ENCODE data around the gene RECQL5. TPM values are rescaled to one million over a fixed set of nuclear protein-coding genes. Genes with fewer than 3 reads are reported as not detected.
"Not testable (repeated sequence)": the region's sequence is repeated elsewhere in the genome, so short reads cannot be mapped to it uniquely, and the experiment has no call there.

Gene RECQL5
- total RNA-seq, 1 donor from 2014 or later: 14.3 TPM

DNA sequence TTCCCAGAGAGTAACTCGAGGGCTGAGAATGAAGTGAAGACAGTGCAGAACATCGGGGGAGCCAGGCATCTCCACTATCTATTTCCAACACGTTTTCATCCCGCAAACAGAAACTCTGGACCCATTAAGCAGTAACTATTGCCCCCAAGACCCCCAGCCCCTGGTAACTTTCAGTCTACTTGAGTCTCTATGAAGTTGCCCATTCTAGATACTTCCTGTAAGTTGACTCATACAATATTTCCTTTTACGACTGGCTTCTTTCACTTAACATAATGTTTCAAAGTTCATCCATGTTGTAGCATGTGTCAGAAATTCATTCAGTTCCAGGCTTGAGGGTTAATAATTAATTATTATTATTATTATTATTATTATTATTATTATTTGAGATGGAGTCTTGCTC, 59.9 kb downstream of the RECQL5 start:
- ATAC-seq (no peak), DNase-seq (no peak)
- intact Hi-C loops (cut with micrococcal nuclease): no loop called here

DNA sequence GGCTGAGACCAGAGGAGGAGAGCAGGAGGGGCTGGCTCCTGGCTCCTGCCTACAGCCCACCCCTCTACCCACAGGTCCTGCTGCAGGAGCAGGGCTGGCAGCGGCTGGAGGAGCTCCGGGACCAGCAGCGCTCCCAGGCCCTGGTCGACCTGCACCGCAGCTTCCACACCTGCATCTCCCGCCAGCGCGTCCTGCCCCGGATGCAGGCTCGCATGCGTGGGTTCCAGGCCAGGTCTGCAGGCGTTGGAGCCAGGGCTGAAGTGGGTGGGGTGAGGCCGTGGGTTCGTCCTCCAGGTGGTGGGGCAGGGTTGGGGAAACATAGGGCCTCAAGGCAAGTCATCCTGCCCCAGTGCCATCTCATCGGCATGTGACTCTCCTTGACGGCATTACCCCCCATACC, 61.2 kb downstream of the RECQL5 start:
- ATAC-seq: no peak
- DNase-seq: no peak
- intact Hi-C loops (cut with micrococcal nuclease): no loop called here

GRCh38 chr17:75604034-75604695, 62.8 kb downstream of the RECQL5 start:
- DNase-seq: no peak
- ATAC-seq: peak; percentile 35
- intact Hi-C loops (cut with micrococcal nuclease): no loop called here

DNA sequence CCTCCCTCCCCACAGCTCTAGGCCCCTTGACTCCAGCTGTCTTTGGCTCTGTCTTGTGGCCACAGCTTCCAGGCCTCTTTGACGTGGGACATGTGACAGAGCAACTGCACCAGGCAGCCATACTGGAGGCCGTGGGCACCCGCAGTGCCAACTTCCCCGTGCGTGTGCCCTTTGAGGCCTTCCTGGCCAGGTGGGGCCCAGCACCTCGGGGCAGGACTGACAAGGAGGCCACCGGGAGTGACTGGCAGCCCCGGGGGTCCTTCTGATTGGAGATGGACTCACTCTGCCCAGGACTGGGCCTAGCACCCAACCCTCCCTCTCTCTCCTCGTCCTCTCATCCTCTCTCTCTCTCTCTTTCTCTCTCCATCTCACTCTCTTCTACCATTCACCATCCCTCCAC, 63.8 kb downstream of the RECQL5 start:
- ATAC-seq (no peak), DNase-seq (no peak)
- intact Hi-C loops (cut with micrococcal nuclease): no loop called here

GRCh38 chr17:75602644-75603043, 64.3 kb downstream of the RECQL5 start:
- DNase-seq (no peak), ATAC-seq (no peak)
- intact Hi-C loops (cut with micrococcal nuclease): no loop called here

GRCh38 chr17:75601057-75601987, 65.6 kb downstream of the RECQL5 start:
- ATAC-seq (peak; percentile 50), DNase-seq (peak; percentile 69)
- intact Hi-C loops (cut with micrococcal nuclease): no loop called here

DNA sequence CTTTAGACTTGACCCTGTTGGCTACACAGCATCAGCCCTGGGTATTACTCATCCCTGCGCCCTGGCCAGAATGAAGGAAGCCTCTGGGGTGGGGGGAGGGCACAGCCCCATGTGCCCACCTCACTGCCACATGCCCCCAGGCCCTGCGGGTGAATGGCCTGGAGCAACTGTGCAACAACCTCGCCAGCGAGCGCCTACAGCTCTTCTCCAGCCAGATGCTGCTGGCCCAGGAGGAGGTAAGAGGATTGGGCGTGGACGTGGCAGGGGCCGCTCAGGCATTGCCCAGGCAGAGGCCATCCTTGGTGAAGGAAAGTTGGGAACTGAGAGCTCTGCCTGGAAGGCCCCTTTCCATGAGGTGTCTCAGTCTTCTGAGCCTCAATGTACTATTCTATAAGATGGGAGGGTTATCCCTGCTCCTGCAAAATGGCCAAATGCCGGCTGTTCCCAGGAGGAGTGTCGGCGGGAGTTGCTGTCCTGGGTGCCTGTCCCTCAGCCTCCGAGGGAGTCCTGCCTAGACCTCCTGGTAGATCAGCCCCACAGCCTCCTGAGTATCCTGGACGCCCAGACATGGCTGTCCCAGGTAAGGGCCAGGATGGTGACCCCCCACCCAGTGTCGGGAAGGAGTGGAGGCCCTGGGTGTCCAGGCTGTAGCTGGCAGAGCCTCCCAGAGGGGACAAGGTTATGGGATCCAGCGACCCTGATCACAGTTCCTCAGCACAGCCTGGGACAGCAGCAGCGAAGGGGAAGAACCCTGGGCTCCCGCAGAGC, 70.5 kb downstream of the RECQL5 start:
- intact Hi-C loops (cut with micrococcal nuclease): no loop called here
- ATAC-seq: no peak
- DNase-seq: no peak

DNA sequence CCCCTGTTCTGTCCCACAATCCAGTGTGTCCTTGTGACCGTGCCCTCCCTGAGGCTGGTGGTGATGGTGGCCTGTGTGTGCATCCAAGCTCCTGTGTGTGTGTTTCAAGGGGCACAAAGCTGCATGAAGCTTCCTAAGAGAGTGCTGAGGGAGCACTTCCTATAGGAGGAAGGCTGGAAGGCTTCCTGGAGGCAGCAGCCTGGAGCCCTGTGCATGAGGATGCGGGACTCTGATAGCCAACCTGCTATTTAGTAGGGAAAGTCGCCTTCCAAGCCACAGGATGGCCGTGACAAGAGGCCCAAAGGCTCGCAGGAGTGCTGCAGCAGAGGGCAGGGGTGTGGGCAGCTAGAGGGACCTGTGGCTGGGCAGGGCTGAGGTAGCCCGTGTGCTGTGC, 71.0 kb downstream of the RECQL5 start:
- ATAC-seq: no peak
- intact Hi-C loops (cut with micrococcal nuclease): no loop called here

DNA sequence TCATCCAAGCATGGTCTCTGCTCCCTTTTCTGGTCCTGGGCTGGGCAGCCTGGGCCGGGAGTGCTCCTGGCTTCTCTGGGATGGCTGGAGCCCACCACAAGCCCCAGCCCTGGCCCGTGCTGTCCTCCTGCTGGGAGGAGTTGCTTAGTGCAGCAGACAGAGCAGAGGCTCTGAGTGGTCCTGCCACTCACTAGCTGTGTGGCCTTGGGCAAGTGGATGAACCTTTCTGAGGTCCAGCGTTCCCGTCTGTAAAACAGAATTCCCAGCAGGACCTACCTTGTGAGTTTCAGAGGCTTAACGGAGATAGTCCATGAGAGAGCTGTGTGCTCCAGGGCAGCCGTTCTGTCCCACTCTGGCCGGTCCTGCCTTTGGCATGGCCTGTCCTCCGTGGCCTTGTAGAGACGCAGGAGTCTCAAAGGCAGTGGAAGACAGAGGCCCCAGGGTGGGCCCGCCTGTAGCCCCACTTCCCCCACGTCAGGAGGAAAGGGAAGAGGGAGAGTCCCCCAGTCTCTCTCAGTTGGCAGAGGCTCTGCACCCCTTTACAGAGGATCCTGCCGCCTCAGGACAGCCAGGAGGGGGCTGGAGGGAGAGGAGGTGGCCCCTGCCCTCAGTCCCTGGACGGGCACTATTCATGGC, 71.6 kb downstream of the RECQL5 start:
- DNase-seq: no peak
- intact Hi-C loops (cut with micrococcal nuclease): no loop called here
- no peak for ATAC-seq

More for the DNA sequence above, 71.0 kb downstream of the RECQL5 start:
- no peak for DNase-seq

DNA sequence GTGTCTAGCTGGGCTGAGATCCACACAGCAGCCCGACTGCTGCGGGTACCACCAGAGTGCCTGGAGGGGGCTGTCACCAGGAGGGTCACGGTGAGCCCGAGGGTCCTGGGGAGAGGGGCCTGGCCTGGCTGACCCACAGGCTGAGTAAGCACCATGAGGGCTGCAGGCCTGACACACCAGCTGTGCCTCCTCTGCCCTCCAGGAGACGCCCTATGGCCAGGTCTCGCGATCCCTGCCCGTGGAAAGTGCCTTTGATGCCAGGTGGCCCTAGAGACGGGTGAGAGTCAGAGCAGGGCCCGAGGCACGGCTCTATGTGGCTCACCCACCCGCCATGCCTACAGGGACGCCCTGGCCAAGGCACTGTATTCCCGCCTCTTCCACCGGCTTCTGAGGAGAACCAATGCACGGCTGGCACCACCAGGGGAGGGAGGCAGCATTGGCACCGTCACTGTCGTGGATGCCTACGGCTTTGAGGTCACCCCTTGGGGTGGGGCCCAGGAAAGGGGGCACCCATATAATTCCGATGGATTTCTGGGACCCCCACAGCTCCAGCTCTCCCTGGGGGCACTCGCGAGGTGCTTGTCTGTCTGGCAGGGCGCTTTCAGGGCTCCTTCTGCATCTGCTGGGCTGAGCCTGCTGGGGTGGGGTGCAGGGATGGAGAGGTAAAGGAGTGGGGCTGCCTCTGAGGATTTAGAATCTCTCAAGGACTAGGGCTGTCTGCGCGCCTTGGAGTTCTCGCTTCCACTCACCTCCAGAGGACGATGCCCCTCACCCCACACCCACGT, 72.3 kb downstream of the RECQL5 start:
- intact Hi-C loops (cut with micrococcal nuclease): no loop called here
- no peak for DNase-seq

DNA sequence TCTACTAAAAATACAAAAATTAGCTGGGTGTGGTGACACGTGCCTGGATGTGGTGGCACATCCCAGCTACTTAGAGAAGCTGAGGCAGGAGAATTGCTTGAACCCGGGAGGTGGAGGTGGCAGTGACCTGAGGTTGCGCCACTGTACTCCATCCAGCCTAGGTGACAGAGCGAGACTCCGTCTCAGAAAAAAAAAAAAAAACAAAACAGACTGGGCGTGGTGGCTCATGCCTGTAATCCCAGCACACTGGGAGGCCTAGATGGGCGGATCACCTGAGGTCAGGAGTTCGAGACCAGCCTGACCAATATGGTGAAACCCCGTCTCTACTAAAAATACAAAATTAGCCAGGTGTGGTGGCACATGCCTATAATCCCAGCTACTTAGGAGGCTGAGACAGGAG, 73.5 kb downstream of the RECQL5 start:
- intact Hi-C loops (cut with micrococcal nuclease); ATAC-seq; DNase-seq: not testable (repeated sequence)

More for the DNA sequence above, 72.3 kb downstream of the RECQL5 start:
- no peak for ATAC-seq

DNA sequence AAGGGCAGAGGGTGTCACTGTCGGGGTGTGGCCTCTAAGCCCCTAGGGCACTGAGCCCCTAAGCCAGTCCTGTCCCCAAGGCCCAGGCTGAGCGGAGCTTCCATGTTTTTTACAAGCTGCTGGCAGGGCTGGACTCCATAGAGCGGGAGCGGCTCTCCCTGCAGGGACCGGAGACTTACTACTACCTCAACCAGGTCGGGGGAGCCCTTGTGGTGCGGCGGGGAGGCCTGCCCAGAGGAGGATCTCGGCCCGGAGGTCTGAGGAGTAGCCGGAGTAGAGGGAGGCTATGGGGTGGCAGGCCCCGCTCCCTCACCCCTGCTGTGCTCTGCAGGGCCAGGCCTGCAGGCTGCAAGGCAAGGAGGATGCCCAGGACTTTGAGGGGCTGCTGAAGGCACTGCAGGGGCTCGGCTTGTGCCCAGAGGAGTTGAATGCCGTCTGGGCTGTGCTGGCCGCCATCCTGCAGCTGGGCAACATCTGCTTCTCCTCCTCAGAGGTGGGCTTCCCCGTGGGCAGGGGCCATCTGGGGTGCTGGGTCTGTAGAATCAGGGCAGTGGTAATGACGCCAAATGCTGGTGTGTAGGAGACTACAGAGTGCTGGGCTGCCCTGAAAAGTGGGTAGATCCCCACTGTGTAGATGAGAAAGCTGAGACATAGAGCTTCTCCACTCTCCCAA, 74.5 kb downstream of the RECQL5 start:
- ATAC-seq (no peak), DNase-seq (no peak)
- intact Hi-C loops (cut with micrococcal nuclease): no loop called here

DNA sequence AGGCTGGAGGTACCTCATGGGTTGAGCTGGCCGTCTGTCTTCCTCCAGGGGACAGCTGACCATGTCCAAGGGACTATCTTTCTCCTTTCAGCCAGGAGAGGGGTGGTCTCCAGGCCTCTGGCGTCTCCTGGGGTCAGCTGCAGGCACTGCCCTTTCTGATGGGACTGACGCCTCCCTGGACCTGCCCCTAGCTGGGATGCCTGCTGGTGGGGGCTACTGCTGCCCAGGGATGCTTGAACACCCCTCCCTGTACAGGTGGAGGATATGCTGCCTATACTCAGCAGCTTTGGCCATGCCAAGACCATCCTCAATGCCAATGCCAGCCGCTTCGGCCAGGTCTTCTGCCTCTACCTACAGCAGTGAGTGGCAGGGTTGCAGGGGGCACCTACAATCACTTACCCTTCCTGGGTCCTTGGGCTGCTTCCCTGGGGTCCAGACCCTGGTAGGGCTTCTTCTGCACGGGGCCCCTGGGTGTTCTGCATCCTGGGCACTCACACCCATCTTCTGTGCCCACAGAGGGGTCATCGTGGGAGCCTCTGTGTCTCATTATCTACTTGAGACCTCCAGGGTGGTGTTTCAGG, 75.1 kb downstream of the RECQL5 start:
- intact Hi-C loops (cut with micrococcal nuclease): no loop called here
- DNase-seq: no peak
- ATAC-seq: no peak

GRCh38 chr17:75590849-75591721, 75.9 kb downstream of the RECQL5 start:
- no peak for ATAC-seq
- intact Hi-C loops (cut with micrococcal nuclease): no loop called here
- no peak for DNase-seq

DNA sequence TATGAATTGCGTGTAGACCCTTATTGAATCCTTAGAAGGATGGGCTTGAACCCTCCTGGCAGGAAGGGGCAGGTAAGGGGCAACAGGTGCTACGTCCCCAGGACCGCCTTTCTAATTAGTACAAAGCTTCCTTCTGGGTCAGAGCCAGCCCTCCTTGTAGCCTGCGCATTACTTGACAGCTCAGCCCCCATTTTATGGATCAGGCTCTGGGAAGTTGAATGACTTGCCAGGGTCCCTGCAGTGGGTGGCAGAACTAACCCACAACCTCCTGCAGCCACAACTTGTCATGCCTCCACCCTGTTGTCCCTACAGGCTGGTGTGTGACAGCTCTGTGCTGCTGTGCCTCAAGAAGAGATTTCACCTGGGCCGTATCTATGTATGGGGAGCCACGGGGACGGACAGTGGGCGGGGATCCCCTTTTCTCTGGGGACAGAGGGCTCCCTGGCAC, 76.6 kb downstream of the RECQL5 start:
- no peak for ATAC-seq
- intact Hi-C loops (cut with micrococcal nuclease): no loop called here

DNA sequence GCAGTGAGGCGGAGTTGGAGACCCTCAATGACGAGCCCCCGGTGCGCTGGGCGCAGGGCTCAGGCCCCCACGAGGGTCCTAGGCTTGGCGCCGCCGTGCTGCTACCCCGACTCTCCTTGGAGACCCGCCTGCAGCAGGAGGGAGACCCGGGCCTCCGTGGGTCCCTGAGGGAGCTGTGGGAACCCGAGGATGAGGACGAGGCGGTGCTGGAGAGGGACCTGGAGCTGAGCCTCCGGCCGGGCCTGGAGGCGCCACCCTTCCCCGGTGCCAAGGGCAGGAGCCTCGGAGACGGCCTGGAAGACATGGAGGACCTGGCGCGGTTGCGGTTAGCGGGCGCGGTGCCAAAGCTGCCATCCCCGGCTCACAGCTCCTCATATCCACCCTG, 77.0 kb downstream of the RECQL5 start:
- intact Hi-C loops (cut with micrococcal nuclease): no loop called here
- DNase-seq (peak; percentile 57), ATAC-seq (peak; percentile 1)

More for the DNA sequence above, 76.6 kb downstream of the RECQL5 start:
- DNase-seq: no peak
